Subcutaneous adipose tissue (tissue), 4 donors: ENCODE data around the gene SLF2. TPM values are rescaled to one million over a fixed set of nuclear protein-coding genes. Genes with fewer than 3 reads are reported as not detected.

Experiments
- CTCF ChIP-seq: fragments of 450-650 bp; IDR thresholded peaks from one replicate; pipeline ENCODE4 v1.5.1; 2016; ENCODE audit warnings: low read depth, mild to moderate bottlenecking, control low read depth, antibody characterized with exemption, moderate library complexity
- small RNA-seq: library from RNA; depleted of rRNA; stranded (forward); fragments of <200 nt; gene quantifications from one replicate; pipeline ENCODE3, GENCODE V24; 2016
- total RNA-seq, 4 donors: library from RNA; depleted of rRNA; stranded (reverse); fragments of >200 nt; gene quantifications; one replicate each; pipeline ENCODE4 v1.1.0, GENCODE V29; 2016

Gene SLF2
- total RNA-seq, 4 donors from 2014 or later = 24.9 to 32.6 (median 28.5) TPM

- no peak for TF ChIP-seq CTCF
Observed at GRCh38 chr10:101008823-101009423, 96.2 kb downstream of the SLF2 start.

- TF ChIP-seq CTCF = no peak
Observed at GRCh38 chr10:101010329-101010728, 97.6 kb downstream of the SLF2 start.

GRCh38 chr10:101011517-101012423, 99.0 kb downstream of the SLF2 start:
- no peak for TF ChIP-seq CTCF

GRCh38 chr10:101012525-101013364, 100.0 kb downstream of the SLF2 start:
- no peak for TF ChIP-seq CTCF

GRCh38 chr10:101013365-101013825, 100.6 kb downstream of the SLF2 start:
- no peak for TF ChIP-seq CTCF

- TF ChIP-seq CTCF = no peak
Observed at GRCh38 chr10:101014230-101014884, 101.6 kb downstream of the SLF2 start.

Small RNAs within 50 kb of the gene (small RNA-seq; reads per million reads assigned to genes)
- not detected for gene MIR608
- gene RF00019 = 0.49 reads per million

Other genes with a start within 250 kb of the SLF2 start
- not detected for gene PAX2, start 167.4 kb upstream of the SLF2 start, total RNA-seq
- gene SEMA4G, start 56.5 kb downstream of the SLF2 start, total RNA-seq = 1 to 10 TPM in 1 of 4 donors, under 1 TPM in 2, not detected in 1; under 0.01 to 5.7 (median 0.51) TPM
- 10 to 100 TPM; 57.3 to 86.7 (median 65.3) TPM for gene MRPL43, start 74.5 kb downstream of the SLF2 start, total RNA-seq
- gene TWNK, start 74.6 kb downstream of the SLF2 start, total RNA-seq = 1 to 10 TPM; 2.4 to 6.2 (median 3.3) TPM
- 100 to 1,000 TPM in 1 of 4 donors, 10 to 100 TPM in 3; 27.4 to 130 (median 45.2) TPM for gene LZTS2, start 86.8 kb downstream of the SLF2 start, total RNA-seq
- gene PDZD7, start 118.2 kb downstream of the SLF2 start, total RNA-seq = 1 to 10 TPM in 2 of 4 donors, under 1 TPM in 2; 0.22 to 1.7 (median 0.92) TPM
- 100 to 1,000 TPM in 2 of 4 donors, 10 to 100 TPM in 2; 26.9 to 131 (median 101) TPM for gene SFXN3, start 118.3 kb downstream of the SLF2 start, total RNA-seq
- 1 to 10 TPM in 3 of 4 donors, under 1 TPM in 1; 0.98 to 4.9 (median 3.7) TPM for gene KAZALD1, start 149.0 kb downstream of the SLF2 start, total RNA-seq
- not detected for gene TLX1, start 218.3 kb downstream of the SLF2 start, total RNA-seq